Loucy (cell line): ENCODE results near the gene MOSPD3.

ENCODE experiments used
- CTCF ChIP-seq: fragments of 200-600 bp; sonication (generic); conservative IDR thresholded peaks from 2 replicates; pipeline ENCODE4 v1.5.1; 2014; ENCODE audit warnings: mild to moderate bottlenecking, antibody characterized with exemption, low read length
- EZH2phosphoT487 ChIP-seq: fragments of 200-600 bp; IDR thresholded peaks from 2 replicates; pipeline ENCODE4 v1.6.1; 2018; ENCODE audit warnings: antibody characterized with exemption, mild to moderate bottlenecking, moderate library complexity, borderline replicate concordance

DNA sequence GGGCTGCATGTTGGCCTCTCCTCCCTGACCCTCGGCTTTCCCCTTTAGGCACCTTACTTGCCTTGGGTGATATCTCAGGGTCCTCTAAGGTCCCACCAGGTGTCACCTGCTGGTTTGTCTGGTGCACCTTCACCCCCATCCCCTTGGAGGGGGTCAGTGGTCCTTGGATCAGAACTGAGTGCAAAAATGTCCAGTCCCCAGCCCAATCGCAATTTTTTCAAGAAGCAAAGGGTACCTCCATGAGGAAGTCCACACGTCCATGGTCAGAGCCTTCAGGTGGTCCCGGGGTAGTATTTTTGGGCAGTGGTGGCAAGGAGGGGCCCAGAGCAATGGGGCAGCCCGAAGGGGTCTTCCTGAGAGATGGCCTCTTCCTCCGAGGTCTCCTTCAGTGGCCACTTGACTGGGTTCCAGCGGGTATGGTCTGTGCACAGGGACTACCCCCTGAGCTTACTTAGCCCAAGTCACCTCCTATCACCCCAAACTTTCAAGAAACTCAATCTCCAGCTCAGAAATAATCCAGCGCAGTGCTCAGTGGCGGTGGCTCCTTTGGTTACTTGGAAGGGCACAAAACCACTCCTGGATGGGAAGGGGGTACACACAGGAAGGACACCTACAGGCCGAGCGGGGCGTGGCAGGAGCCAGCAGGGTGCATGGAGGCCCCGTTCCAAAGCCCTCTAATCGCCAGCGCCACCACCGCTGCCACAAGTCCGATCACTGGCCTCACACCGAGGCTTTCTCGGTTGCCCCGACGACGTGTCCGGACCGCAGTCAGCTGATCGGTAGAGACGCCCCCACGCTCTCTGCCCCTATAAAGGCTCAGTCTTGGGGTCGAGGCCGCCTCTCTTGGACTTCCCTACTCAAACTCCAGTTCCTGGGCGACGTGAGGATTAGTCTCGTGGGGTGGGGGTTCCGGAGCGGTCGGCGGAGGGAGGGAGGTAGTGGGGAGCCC is 43.2 kb upstream of the MOSPD3 start:
- TF ChIP-seq CTCF (peak; percentile 66), EZH2phosphoT487 (no peak)
